ENCODE results near the gene CCND1. TPM values are rescaled to one million over a fixed set of nuclear protein-coding genes. Genes with fewer than 3 reads are reported as not detected.
A peak's percentile ranks its signal among the peaks of the same experiment; 100 is the strongest.

Gene CCND1
- total and polyA plus RNA-seq, 2 of the 8 experiments (the other 6 are each of a cell fraction or from before 2014, with no cell fraction given), result 64.5 to 170 TPM

DNA sequence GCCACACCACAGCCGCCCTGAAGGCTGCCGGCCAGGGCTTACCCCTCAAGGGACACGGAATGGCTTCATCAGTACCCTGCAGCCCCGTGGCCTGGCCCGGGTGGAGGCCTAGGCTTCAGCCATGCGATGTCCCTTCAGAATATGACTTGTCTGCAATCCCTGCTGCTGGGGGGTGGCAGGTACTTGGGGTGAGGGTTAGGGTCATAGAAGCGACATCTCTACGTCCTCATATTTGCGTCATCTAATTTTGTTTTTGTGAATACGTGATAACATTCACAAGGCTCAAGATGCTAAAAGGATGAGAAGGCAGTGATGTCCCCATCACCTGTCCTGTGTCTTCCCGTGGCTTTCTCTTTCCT lies 6.4 kb downstream of the CCND1 start:
- Histone ChIP-seq H4K91ac (replicated peaks; ENCODE audit: insufficient read length, low read length) (no peak overlapping the region), H3K9ac (replicated peaks in 1 of 4; ENCODE audit: extremely low read depth in 1 of 4, low read depth in 3 of 4, low read length in 3 of 4) (no peak overlapping the region), H4K5ac (ENCODE audit: insufficient read length, low read depth, low read length) (no peak overlapping the region), H3K4me2 (ENCODE audit: insufficient read depth in 1 of 2, low read depth in 2 of 2, low read length in 2 of 2) (no peak overlapping the region), H4K20me1 (replicated peaks in 1 of 2; ENCODE audit: control insufficient read depth in 1 of 2, insufficient read depth in 2 of 2, low read length in 2 of 2) (peaks cover 21 to 35% of the 10 kb centered on the region in 2 experiments), H3K79me1 (ENCODE audit: low read depth, low read length) (peaks cover 7% of the 10 kb centered on the region), H2BK12ac (ENCODE audit: low read depth, low read length) (no peak overlapping the region), H3K4ac (replicated peaks; ENCODE audit: insufficient read length, low read depth, low read length) (no peak overlapping the region), H3K14ac (ENCODE audit: insufficient read length) (no peak overlapping the region), H3K23ac (ENCODE audit: insufficient read length) (no peak overlapping the region), H2AFZ (ENCODE audit: low read length) (no peak overlapping the region), H2BK20ac (ENCODE audit: low read length) (no peak overlapping the region), H3K27ac (ENCODE audit: low read depth, low read length) (no peak overlapping the region), H2BK5ac (ENCODE audit: low read depth, low read length) (no peak overlapping the region), H2BK15ac (ENCODE audit: low read length) (no peak overlapping the region), H2BK120ac (replicated peaks; ENCODE audit: low read depth, low read length) (no peak overlapping the region), H3K18ac (ENCODE audit: extremely low read depth, low read length) (no peak overlapping the region), H3K36me3 (ENCODE audit: control insufficient read depth in 2 of 4, insufficient read depth in 4 of 4, low read length in 3 of 4) (peaks cover 43 to 83% (median 64%) of the 10 kb centered on the region in 4 experiments), H3K4me1 (replicated peaks in 1 of 4; ENCODE audit: control insufficient read depth in 3 of 4, insufficient read depth in 4 of 4, low read length in 3 of 4) (peaks cover 0 to 9% (median 5%) of the 10 kb centered on the region in 4 experiments; a peak in 4 of 7 replicates), H3K79me2 (ENCODE audit: control insufficient read depth in 1 of 2, insufficient read depth in 2 of 2, low read length in 2 of 2) (peaks cover 0 to 23% of the 10 kb centered on the region in 2 experiments; a peak in 2 of 4 replicates), H4K8ac (ENCODE audit: extremely low read depth, insufficient read depth, low read length) (peak overlapping the region; percentile 40; the same call in 1 of the 2 replicates), H3K4me3 (ENCODE audit: extremely low read depth in 1 of 4, insufficient read depth in 2 of 4, low read depth in 3 of 4, low read length in 4 of 4) (no peak overlapping the region), H2AK5ac (ENCODE audit: low read depth, low read length) (no peak overlapping the region), H3K23me2 (ENCODE audit: low read depth, low read length) (peaks cover 3% of the 10 kb centered on the region; the same call in 1 of the 2 replicates), H3K9me3 (ENCODE audit: insufficient read depth in 2 of 2, low read depth in 1 of 2, low read length in 1 of 2) (no peaks in the 10 kb centered on the region), H3K27me3 (replicated peaks in 1 of 4; ENCODE audit: control insufficient read depth in 3 of 4, extremely low read depth in 1 of 4, insufficient read depth in 3 of 4, low read length in 3 of 4) (no peaks in the 10 kb centered on the region), H3K56ac (replicated peaks; ENCODE audit: insufficient read length, low read depth, low read length) (no peak overlapping the region)
- FAIRE-seq (no peak), DNase-seq (ENCODE audit: low read depth in 1 of 2, low spot score in 2 of 2) (no peak)
- POLR2A ChIA-PET (ENCODE audit: partially characterized antibody), result interaction anchor here (0.8 to 13.2 kb wide), 3 partner anchors 11 to 22 kb away, joined by 3 to 197 read pairs (median 3); no protein-coding TSS in a partner anchor
- CTCF ChIA-PET (ENCODE audit: partially characterized antibody), result interaction anchor here (0.6 to 0.7 kb wide), 2 partner anchors 9 to 154 kb away, joined by 3 read pairs; no protein-coding TSS in a partner anchor
- WGBS, 2 experiments (ENCODE audit: extremely low coverage in 1 of 2, insufficient coverage in 1 of 2, insufficient read length in 1 of 2, insufficient replicate concordance in 2 of 2, low coverage in 1 of 2, low lambda C conversion rate in 2 of 2, missing lambda C conversion rate in 1 of 2), result 88% methylated on average over 11 of the region's 11 CpGs; no CpG with 5 or more reads in 1 of the 2 experiments
- TF ChIP-seq FOSL1 (IDR thresholded peaks at IDR 0.05; ENCODE audit: insufficient read depth, low read depth, low read length) (no peak), RNF2 (IDR thresholded peaks at IDR 0.05; ENCODE audit: borderline replicate concordance, low read depth, low read length, missing control alignments, poor library complexity, severe bottlenecking) (no peak), SP2 (IDR thresholded peaks at IDR 0.05; ENCODE audit: low read length) (no peak), PHF8 (conservative IDR thresholded peaks at IDR 0.05; ENCODE audit: low read depth, low read length) (no peak), MAFK (IDR thresholded peaks at IDR 0.05; ENCODE audit: low read depth, low read length) (no peak), TAF1 (IDR thresholded peaks at IDR 0.05; ENCODE audit: low read depth, low read length) (no peak), KDM5A (IDR thresholded peaks at IDR 0.05; ENCODE audit: low read length) (no peak), SIX5 (IDR thresholded peaks at IDR 0.05; ENCODE audit: low read depth, low read length) (no peak), GABPA (IDR thresholded peaks at IDR 0.05; ENCODE audit: borderline replicate concordance, insufficient read depth, low read length) (no peak), BCL11A (IDR thresholded peaks at IDR 0.05; ENCODE audit: low read depth in 2 of 2, low read length in 2 of 2) (no peak), BACH1 (IDR thresholded peaks at IDR 0.05; ENCODE audit: low read length) (no peak), RFX5 (IDR thresholded peaks at IDR 0.05; ENCODE audit: borderline replicate concordance, low read depth, low read length) (no peak), CEBPB (IDR thresholded peaks at IDR 0.05; ENCODE audit: low read depth, low read length) (no peak), EP300 (IDR thresholded peaks at IDR 0.05; ENCODE audit: borderline replicate concordance in 1 of 2, low read depth in 2 of 2, low read length in 2 of 2) (no peak)

Data from H1 (cell line).